ENCODE results near the gene ARHGDIA.

DNA sequence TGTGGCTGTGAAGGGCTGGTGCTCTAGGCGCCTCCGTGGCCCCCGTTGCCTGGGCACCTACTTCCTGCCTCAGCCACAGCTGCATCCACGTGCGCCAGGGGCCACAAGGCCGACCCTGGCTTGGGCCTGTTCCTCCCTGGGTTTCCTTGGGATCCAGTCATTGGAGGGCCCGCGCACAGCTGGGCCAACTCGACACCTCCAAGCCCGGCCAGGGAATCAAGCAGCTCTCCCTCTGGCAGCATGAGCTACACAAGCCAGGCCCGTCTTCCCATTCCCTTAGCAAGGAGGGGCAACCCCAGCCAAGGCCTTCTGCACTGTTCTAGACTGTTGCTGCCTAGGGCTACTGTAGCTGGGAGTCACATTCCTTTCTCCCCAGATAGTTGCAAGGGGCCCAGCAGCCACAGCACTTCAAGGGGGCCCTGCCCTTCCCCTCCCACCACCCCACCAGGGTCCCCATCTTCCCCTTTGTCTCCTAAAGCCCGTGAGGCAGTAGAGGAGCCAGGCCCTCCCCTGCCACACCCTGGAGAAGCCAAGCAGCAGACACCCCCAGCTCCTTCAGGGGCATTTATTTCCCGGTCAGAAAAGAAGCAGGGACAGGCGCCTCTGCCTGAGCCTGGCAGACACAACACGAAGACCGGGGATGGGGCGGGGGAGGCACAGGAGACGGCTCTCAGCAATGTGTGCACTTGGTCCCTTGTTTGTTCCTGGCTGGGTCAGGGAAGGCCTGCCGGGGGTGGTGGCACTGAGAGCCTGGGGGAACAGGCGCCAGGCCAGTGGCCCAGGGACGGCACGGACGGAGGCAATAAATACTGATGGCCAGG is 3.8 kb downstream of the ARHGDIA start:
- TF ChIP-seq, protein P1, sequence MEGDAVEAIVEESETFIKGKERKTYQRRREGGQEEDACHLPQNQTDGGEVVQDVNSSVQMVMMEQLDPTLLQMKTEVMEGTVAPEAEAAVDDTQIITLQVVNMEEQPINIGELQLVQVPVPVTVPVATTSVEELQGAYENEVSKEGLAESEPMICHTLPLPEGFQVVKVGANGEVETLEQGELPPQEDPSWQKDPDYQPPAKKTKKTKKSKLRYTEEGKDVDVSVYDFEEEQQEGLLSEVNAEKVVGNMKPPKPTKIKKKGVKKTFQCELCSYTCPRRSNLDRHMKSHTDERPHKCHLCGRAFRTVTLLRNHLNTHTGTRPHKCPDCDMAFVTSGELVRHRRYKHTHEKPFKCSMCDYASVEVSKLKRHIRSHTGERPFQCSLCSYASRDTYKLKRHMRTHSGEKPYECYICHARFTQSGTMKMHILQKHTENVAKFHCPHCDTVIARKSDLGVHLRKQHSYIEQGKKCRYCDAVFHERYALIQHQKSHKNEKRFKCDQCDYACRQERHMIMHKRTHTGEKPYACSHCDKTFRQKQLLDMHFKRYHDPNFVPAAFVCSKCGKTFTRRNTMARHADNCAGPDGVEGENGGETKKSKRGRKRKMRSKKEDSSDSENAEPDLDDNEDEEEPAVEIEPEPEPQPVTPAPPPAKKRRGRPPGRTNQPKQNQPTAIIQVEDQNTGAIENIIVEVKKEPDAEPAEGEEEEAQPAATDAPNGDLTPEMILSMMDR (IDR thresholded peaks at IDR 0.05), result no peak
- no peak for TF ChIP-seq EP300 (IDR thresholded peaks at IDR 0.05)
